Right atrium auricular region (tissue), 2 donors: ENCODE results near the gene DAB2. TPM values are rescaled to one million over a fixed set of nuclear protein-coding genes. Genes with fewer than 3 reads are reported as not detected.

ENCODE experiments used
- DNase-seq: peaks from one replicate; pipeline ENCODE4 v3.0.0-alpha.2; 2019; ENCODE audit warnings: low spot score
- H3K27ac ChIP-seq, 2 donors: fragments of 200-600 bp; sonication (generic); 1 replicate in 1 of 2; 2 replicates in 1 of 2; pipeline ENCODE4 v1.5.1; 2016 to 2019
- H3K27me3 ChIP-seq, 2 donors: fragments of 200-600 bp; sonication (generic); one replicate each; pipeline versions ENCODE4 v1.5.1 to v1.6.0; 2017 to 2019
- H3K36me3 ChIP-seq: fragments of 200-600 bp; sonication (generic); one replicate; pipeline ENCODE4 v1.5.1; 2016
- H3K4me1 ChIP-seq, 2 donors: fragments of 200-600 bp; sonication (generic); one replicate each; pipeline versions ENCODE4 v1.5.1 to v1.6.0; 2017 to 2019
- H3K4me3 ChIP-seq, 2 donors: fragments of 200-600 bp; sonication (generic); 1 replicate in 1 of 2; 2 replicates in 1 of 2; pipeline ENCODE4 v1.5.1; 2017 to 2019; ENCODE audit warnings: mild to moderate bottlenecking in 1 of 2, moderate library complexity in 1 of 2
- H3K9me3 ChIP-seq, 2 donors: fragments of 200-600 bp; sonication (generic); one replicate each; pipeline ENCODE4 v1.5.1; 2019
- CTCF ChIP-seq, 2 donors: fragments of 200-600 bp; sonication (generic); IDR thresholded peaks; one replicate each; pipeline ENCODE4 v1.5.1; 2019; ENCODE audit warnings: antibody characterized with exemption in 2 of 2
- total RNA-seq, 2 donors: library from RNA; depleted of rRNA; stranded (reverse); fragments of >200 nt; gene quantifications; one replicate each; pipeline ENCODE4 v1.1.0, GENCODE V29; 2016

The DAB2 gene
- total RNA-seq, 2 donors from 2014 or later, result 17.5 to 29.2 TPM

DNA sequence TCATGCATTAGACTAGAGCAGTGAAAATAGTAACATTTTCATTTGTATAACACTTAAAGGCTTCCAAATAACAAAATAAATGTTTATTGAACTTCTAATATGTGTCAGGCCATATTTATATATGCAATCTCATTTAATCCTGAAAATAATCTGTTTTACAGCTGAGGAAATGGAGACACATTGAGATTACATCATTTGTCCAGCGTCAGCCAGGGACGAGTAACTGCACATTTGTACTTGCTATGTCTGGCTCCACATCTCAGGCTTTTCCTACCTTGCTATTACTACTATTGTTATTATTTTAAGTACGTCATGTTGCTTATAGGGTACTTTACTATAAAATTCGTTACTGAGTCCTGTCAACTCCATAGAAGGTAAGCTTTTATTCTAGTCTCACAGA lies 56.7 kb downstream of the DAB2 start:
- no peaks in the 10 kb centered on the region for H3K36me3 ChIP-seq
- TF ChIP-seq CTCF (IDR thresholded peaks at IDR 0.05), result no peak
- no peak overlapping the region for H3K27ac ChIP-seq
- H3K9me3 ChIP-seq, result no peaks in the 10 kb centered on the region
- no peaks in the 10 kb centered on the region for H3K27me3 ChIP-seq
- H3K4me3 ChIP-seq, result no peak overlapping the region
- no peak for DNase-seq
- H3K4me1 ChIP-seq, result no peaks in the 10 kb centered on the region

DNA sequence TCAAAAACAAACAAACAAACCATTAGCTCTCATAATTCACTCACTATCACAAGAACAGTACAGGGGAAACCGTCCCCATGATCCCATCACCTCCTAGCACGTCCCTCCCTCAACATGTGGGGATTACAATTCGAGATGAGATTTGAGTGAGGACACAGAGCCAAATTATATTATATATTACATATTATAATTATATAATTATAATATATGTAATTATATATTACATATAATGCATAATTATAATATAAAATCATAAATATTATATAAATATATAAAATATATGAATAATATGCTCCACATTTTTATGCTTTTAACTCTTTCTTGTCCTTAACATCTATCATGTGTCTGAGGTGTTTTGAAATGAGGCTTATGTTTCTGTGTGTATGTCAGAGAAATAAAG lies 57.1 kb downstream of the DAB2 start:
- no peak for TF ChIP-seq CTCF (IDR thresholded peaks at IDR 0.05)
- H3K27ac ChIP-seq, result no peak overlapping the region
- no peaks in the 10 kb centered on the region for H3K9me3 ChIP-seq
- no peaks in the 10 kb centered on the region for H3K36me3 ChIP-seq
- no peak for DNase-seq
- no peak overlapping the region for H3K4me3 ChIP-seq
- H3K27me3 ChIP-seq, result no peaks in the 10 kb centered on the region
- no peaks in the 10 kb centered on the region for H3K4me1 ChIP-seq

DNA sequence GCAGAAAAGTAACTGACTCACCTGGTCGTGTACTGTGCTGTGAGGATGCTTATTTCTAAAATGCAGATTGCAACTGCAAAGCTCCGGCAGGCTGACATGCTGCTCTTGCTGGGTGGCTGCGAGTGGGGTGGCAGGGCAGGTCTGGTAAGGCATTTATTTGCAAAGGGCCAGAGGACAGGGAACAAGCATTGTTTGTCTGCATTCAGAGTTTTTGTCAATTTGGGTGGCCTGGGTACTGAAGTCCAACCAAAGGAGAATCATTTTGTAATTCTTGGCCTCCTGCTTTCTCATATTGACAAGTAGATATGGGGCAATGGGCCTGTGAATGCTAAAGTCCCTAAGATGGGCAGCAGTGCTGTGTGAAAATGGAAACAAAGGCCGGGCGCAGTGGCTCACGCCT lies 60.4 kb downstream of the DAB2 start, which contains the start of gene C9:
C9 (minus strand) TSS at position 129 of the 400 bp plus-strand sequence; CDS start at position 98, 31 bp downstream.
- no peak for TF ChIP-seq CTCF (IDR thresholded peaks at IDR 0.05)
- Histone ChIP-seq H3K4me1 (no peaks in the 10 kb centered on the region), H3K36me3 (no peaks in the 10 kb centered on the region), H3K27me3 (no peaks in the 10 kb centered on the region), H3K27ac (no peak within 1 kb of the TSS), H3K9me3 (no peaks in the 10 kb centered on the region), H3K4me3 (no peak within 1 kb of the TSS)
- no peak for DNase-seq

- Histone ChIP-seq H3K4me1 (no peaks in the 10 kb centered on the region), H3K4me3 (no peak overlapping the region), H3K27me3 (no peaks in the 10 kb centered on the region), H3K36me3 (no peaks in the 10 kb centered on the region), H3K9me3 (no peaks in the 10 kb centered on the region), H3K27ac (no peak overlapping the region)
- no peak for DNase-seq
- TF ChIP-seq CTCF (IDR thresholded peaks at IDR 0.05), result no peak
These were observed 61.6 kb downstream of the DAB2 start for GRCh38 chr5:39363217-39363616.

- H3K4me1 ChIP-seq, result no peaks in the 10 kb centered on the region
- no peak for TF ChIP-seq CTCF (IDR thresholded peaks at IDR 0.05)
- no peaks in the 10 kb centered on the region for H3K36me3 ChIP-seq
These were observed 62.1 kb downstream of the DAB2 start for GRCh38 chr5:39362646-39363045.

GRCh38 chr5:39361306-39361705 lies 63.5 kb downstream of the DAB2 start:
- no peaks in the 10 kb centered on the region for H3K9me3 ChIP-seq
- no peak for TF ChIP-seq CTCF (IDR thresholded peaks at IDR 0.05)
- DNase-seq, result no peak
- no peaks in the 10 kb centered on the region for H3K27me3 ChIP-seq
- H3K4me3 ChIP-seq, result no peak overlapping the region
- no peaks in the 10 kb centered on the region for H3K4me1 ChIP-seq
- H3K36me3 ChIP-seq, result no peaks in the 10 kb centered on the region
- no peak overlapping the region for H3K27ac ChIP-seq

More at GRCh38 chr5:39362646-39363045, 62.1 kb downstream of the DAB2 start:
- Histone ChIP-seq H3K9me3 (no peaks in the 10 kb centered on the region), H3K27ac (no peak overlapping the region), H3K27me3 (no peaks in the 10 kb centered on the region), H3K4me3 (no peak overlapping the region)
- no peak for DNase-seq
